AG09319 (cell line): Measurements from ENCODE around the gene DYNC1LI2.
A peak's percentile ranks its signal among the peaks of the same experiment; 100 is the strongest.

Experiments used
- DNase-seq: peaks from one replicate; pipeline ENCODE4 v3.0.0-alpha.2; 2010; ENCODE audit warnings: low read depth; ENCODE audit errors: extremely low read depth
- TF ChIP-seq, protein P1 (sequence below): IDR thresholded peaks from 2 replicates; pipeline ENCODE4 v1.5.1; 2011; ENCODE audit warnings: low read depth, mild to moderate bottlenecking, inconsistent platforms, low read length, moderate library complexity

Gene DYNC1LI2

DNA sequence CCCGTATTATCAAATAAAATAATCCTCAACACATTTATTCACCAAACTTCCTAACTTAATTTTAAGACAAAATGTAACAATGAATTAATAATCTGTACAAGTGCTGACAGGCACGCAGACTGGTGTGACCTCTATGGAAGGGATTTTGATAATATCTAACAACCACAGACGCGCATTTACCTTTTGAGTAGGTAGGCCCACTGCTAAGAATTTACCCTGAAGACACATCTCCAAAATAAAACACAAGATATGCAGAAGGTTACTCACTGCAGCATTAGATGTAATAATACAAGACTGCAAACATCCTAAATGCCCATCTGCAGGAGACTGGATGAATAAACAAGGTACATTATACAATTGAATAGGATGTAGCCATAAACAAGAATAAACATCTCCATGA is 32.2 kb downstream of the DYNC1LI2 start:
- TF ChIP-seq, protein P1, sequence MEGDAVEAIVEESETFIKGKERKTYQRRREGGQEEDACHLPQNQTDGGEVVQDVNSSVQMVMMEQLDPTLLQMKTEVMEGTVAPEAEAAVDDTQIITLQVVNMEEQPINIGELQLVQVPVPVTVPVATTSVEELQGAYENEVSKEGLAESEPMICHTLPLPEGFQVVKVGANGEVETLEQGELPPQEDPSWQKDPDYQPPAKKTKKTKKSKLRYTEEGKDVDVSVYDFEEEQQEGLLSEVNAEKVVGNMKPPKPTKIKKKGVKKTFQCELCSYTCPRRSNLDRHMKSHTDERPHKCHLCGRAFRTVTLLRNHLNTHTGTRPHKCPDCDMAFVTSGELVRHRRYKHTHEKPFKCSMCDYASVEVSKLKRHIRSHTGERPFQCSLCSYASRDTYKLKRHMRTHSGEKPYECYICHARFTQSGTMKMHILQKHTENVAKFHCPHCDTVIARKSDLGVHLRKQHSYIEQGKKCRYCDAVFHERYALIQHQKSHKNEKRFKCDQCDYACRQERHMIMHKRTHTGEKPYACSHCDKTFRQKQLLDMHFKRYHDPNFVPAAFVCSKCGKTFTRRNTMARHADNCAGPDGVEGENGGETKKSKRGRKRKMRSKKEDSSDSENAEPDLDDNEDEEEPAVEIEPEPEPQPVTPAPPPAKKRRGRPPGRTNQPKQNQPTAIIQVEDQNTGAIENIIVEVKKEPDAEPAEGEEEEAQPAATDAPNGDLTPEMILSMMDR: no peak
- DNase-seq: no peak

DNA sequence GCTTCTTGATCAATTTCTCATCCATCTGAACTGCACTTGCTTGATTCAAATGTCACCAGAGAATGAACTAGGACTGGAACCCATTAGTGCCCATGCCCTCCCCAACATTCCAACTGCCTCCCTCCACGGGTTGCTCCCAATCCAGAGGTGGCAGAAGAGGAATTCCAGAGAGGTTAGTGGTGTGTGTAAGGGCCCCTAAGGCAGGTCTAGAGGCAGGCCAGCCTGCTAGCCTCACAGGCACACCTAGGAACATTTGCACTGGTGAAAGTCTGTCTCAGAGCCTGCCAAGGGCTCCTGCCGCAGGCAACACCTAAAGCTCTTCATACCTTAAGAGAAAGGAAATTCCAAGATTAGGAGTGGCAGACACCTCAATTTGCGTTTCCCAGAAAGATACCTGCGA is 33.6 kb downstream of the DYNC1LI2 start:
- no peak for DNase-seq
- TF ChIP-seq, protein P1: no peak

DNA sequence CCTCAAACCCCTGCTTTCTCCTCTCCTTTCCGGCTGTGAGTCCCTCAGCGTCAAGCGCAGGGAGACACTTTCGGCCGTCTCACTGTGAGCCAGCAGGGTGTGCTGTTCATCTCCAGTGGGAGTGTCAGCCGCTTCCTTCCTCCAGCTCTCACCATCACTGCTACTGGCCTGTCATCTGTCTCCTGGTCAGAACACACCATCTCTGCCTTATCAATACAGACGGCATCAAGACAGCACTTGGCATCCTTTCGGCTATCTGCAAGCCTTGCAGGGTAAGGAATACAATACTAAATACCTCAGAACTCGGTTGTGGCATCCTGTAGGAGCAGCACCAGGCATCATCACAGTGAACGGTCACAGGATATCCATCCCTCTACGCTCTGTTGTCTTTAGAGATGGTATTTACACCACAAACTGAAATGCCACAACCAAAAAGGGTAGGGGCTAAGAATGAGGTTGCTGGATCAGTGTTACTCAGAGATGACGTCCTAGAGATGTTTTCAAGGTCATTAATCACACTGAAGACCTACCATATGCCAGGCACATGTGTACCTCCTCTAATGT is 34.2 kb downstream of the DYNC1LI2 start:
- TF ChIP-seq, protein P1: peak; percentile 68
- DNase-seq: no peak

DNA sequence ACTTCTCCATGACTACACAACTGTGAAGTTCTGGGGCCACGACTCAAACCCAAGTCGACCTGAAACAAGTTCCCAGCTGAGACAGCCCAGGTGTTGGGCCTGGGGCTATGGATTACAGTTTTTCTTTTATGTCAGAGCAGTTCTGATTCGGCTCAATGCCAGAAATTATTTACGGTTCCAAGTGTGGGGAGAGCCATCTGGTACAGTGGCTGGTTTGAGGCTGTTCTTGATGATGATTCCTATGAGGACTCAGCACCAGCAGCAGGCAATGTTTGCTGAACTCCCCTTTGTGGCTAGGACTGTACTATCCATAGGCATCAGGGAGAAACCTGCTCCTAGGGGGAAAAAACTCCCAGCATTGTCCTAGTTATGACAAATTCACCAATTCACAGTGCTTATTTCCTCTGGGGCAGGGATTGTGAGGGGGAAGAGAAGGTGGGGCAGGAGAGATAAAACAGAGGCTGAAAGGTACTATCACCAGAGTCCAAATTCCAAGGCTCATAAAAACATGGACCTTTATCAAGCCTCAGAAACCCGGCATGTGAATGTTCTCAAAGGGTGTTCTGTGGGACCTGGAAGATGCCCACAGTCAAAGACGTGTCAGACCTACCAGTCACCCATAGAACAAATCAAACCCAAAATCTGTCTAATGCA is 36.6 kb downstream of the DYNC1LI2 start:
- TF ChIP-seq, protein P1: no peak
- no peak for DNase-seq

DNA sequence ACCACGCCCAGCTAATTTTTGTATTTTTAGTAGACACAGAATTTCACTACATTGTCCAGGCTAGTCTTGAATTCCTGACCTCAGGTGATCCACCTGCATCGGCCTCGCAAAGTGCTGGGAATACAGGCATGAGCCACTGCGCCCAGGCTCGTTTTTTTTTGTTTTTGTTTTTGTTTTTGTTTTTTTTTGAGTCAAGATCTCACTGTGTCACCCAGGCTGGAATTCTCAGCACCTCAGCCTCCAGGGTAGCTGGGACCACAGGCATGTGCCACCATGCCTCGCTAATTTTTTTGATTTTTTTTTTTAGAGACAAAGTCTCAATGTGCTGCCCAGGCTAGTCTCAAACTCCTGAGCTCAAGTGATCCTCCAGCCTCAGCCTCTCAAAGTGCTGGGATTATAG is 37.3 kb downstream of the DYNC1LI2 start:
- TF ChIP-seq, protein P1: no peak
- no peak for DNase-seq

DNA sequence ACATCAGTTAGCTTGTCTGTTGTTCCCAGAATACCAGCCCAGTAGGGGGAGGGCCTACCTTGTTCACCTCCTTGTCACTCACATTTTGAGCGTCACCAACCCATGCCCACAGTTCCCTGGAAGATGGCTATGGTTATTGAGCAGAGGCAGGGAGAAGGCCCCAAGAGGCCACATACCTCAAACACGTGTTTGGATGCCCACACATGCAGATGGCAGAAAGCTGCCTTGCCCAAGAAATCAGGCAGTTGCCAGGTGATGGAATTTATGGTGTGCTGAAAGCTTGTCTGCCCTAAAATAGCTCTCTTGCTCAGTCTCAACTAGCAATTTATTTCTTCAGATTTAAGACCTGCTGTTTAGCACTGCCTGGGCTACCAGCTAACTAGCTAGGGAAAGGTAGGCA is 38.3 kb downstream of the DYNC1LI2 start:
- TF ChIP-seq, protein P1: no peak
- DNase-seq: no peak

DNA sequence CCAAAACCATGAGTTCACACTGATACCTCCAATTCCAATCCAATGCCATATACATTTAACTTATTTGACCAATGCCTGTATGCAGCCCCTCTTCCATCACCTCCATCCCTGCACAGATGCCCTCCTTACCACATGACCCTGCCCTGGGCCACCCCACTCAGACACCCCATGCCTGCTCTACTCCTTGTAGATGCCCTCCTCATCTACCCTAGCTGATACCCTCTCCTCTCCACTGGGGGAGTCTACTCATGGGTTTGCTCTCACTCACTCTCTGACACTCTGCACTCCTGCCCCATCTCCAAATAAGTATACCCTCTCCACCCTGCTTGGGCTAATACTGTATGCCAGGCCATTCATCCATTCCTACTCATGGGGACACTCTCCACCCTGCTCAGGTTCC is 38.9 kb downstream of the DYNC1LI2 start:
- DNase-seq: no peak
- TF ChIP-seq, protein P1: no peak
